ENCODE results near the gene C1QL1. TPM values are rescaled to one million over a fixed set of nuclear protein-coding genes. Genes with fewer than 3 reads are reported as not detected.
A peak's percentile ranks its signal among the peaks of the same experiment; 100 is the strongest.
"Not testable (repeated sequence)": the region's sequence is repeated elsewhere in the genome, so short reads cannot be mapped to it uniquely, and the experiment has no call there.

C1QL1 gene
- total and polyA plus RNA-seq, 4 donors: 0.10 to 0.57 (median 0.39) TPM

- ATAC-seq (ENCODE audit: insufficient read depth, low FRiP score) (peak; percentile 97), DNase-seq (peak; percentile 93 to 97 (median 96))
- TF ChIP-seq CTCF (IDR thresholded peaks at IDR 0.05; ENCODE audit: control extremely low read depth, extremely low read depth): no peak
- Histone ChIP-seq H3K4me1 (ENCODE audit: control insufficient read depth in 5 of 5, insufficient read depth in 5 of 5, low read length in 5 of 5) (peaks cover 0 to 10% (median 0%) of the 10 kb centered on the region in 5 donors), H3K27ac (ENCODE audit: low read depth in 1 of 2, low read length in 1 of 2) (peak within 1 kb of the TSS in 1 of 2 donors; percentile 85), H3K4me3 (peak within 1 kb of the TSS; percentile 57), H3K9ac (ENCODE audit: insufficient read depth in 1 of 2, low read length in 2 of 2) (peak within 1 kb of the TSS; percentile 27 to 80), H3K36me3 (ENCODE audit: control insufficient read depth in 4 of 4, insufficient read depth in 4 of 4, low read length in 4 of 4) (no peaks in the 10 kb centered on the region), H3K9me3 (ENCODE audit: control insufficient read depth in 4 of 4, insufficient read depth in 3 of 4, low read length in 3 of 4) (no peaks in the 10 kb centered on the region), H3K27me3 (ENCODE audit: control insufficient read depth in 3 of 3, insufficient read depth in 3 of 3, low read length in 2 of 3) (no peaks in the 10 kb centered on the region)
- 1 to 2% methylated on average over 61 to 62 of the region's 62 CpGs for WGBS, 2 donors
Observed at GRCh38 chr17:44947461-44948314, 20.4 kb downstream of the C1QL1 start, which contains the start of gene KIF18B. Gene KIF18B (minus strand): TSS chr17:44947773. CDS start chr17:44936344, 11,429 bp downstream.

GRCh38 chr17:44945652-44946051, 22.5 kb downstream of the C1QL1 start:
- not testable (repeated sequence) for H3K4me1 ChIP-seq (ENCODE audit: control insufficient read depth in 5 of 5, insufficient read depth in 5 of 5, low read length in 5 of 5); DNase-seq; H3K9ac ChIP-seq (ENCODE audit: insufficient read depth in 1 of 2, low read length in 2 of 2); H3K36me3 ChIP-seq (ENCODE audit: control insufficient read depth in 4 of 4, insufficient read depth in 4 of 4, low read length in 4 of 4); ATAC-seq (ENCODE audit: insufficient read depth, low FRiP score); H3K27ac ChIP-seq (ENCODE audit: low read depth in 1 of 2, low read length in 1 of 2); H3K4me3 ChIP-seq; H3K27me3 ChIP-seq (ENCODE audit: control insufficient read depth in 3 of 3, insufficient read depth in 3 of 3, low read length in 2 of 3); H3K9me3 ChIP-seq (ENCODE audit: control insufficient read depth in 4 of 4, insufficient read depth in 3 of 4, low read length in 3 of 4)
- 96% methylated on average over 9 to 10 of the region's 10 CpGs for WGBS, 2 donors

GRCh38 chr17:44942456-44942855, 25.6 kb downstream of the C1QL1 start:
- Histone ChIP-seq H3K36me3 (ENCODE audit: control insufficient read depth in 4 of 4, insufficient read depth in 4 of 4, low read length in 4 of 4) (peaks cover 0 to 6% (median 0%) of the 10 kb centered on the region in 4 donors), H3K27me3 (ENCODE audit: control insufficient read depth in 3 of 3, insufficient read depth in 3 of 3, low read length in 2 of 3) (no peaks in the 10 kb centered on the region), H3K4me1 (ENCODE audit: control insufficient read depth in 5 of 5, insufficient read depth in 5 of 5, low read length in 5 of 5) (peaks cover 0 to 4% (median 0%) of the 10 kb centered on the region in 5 donors), H3K9me3 (ENCODE audit: control insufficient read depth in 4 of 4, insufficient read depth in 3 of 4, low read length in 3 of 4) (no peaks in the 10 kb centered on the region), H3K9ac (ENCODE audit: insufficient read depth in 1 of 2, low read length in 2 of 2) (no peak overlapping the region), H3K4me3 (no peak overlapping the region), H3K27ac (ENCODE audit: low read depth in 1 of 2, low read length in 1 of 2) (no peak overlapping the region)
- no peak for TF ChIP-seq CTCF (IDR thresholded peaks at IDR 0.05; ENCODE audit: control extremely low read depth, extremely low read depth)
- WGBS, 2 donors: 91 to 93% methylated on average over 4 of the region's 4 CpGs
- DNase-seq (no peak), ATAC-seq (ENCODE audit: insufficient read depth, low FRiP score) (no peak)

- Histone ChIP-seq H3K9ac (ENCODE audit: insufficient read depth in 1 of 2, low read length in 2 of 2) (no peak overlapping the region), H3K4me3 (no peak overlapping the region), H3K4me1 (ENCODE audit: control insufficient read depth in 5 of 5, insufficient read depth in 5 of 5, low read length in 5 of 5) (no peaks in the 10 kb centered on the region), H3K27me3 (ENCODE audit: control insufficient read depth in 3 of 3, insufficient read depth in 3 of 3, low read length in 2 of 3) (no peaks in the 10 kb centered on the region), H3K36me3 (ENCODE audit: control insufficient read depth in 4 of 4, insufficient read depth in 4 of 4, low read length in 4 of 4) (peaks cover 0 to 6% (median 0%) of the 10 kb centered on the region in 4 donors), H3K9me3 (ENCODE audit: control insufficient read depth in 4 of 4, insufficient read depth in 3 of 4, low read length in 3 of 4) (no peaks in the 10 kb centered on the region), H3K27ac (ENCODE audit: low read depth in 1 of 2, low read length in 1 of 2) (no peak overlapping the region)
- DNase-seq (no peak), ATAC-seq (ENCODE audit: insufficient read depth, low FRiP score) (no peak)
- WGBS, 2 donors: 84 to 94% methylated on average over 9 of the region's 9 CpGs
- TF ChIP-seq CTCF (IDR thresholded peaks at IDR 0.05; ENCODE audit: control extremely low read depth, extremely low read depth): no peak
Observed at GRCh38 chr17:44941712-44942331, 26.3 kb downstream of the C1QL1 start.
